HG02840 (cell line): ENCODE results near the gene PPP1CB.
"Not testable (repeated sequence)": the region's sequence is repeated elsewhere in the genome, so short reads cannot be mapped to it uniquely, and the experiment has no call there.

ENCODE experiments used
- ATAC-seq: cut with Tn5 transposase; IDR thresholded peaks from one replicate; pipeline ENCODE4 v1.9.1; 2021; ENCODE audit warnings: mild to moderate bottlenecking, moderate library complexity, moderate number of reproducible peaks; ENCODE audit not compliant: unreplicated experiment, low FRiP score

PPP1CB gene

DNA sequence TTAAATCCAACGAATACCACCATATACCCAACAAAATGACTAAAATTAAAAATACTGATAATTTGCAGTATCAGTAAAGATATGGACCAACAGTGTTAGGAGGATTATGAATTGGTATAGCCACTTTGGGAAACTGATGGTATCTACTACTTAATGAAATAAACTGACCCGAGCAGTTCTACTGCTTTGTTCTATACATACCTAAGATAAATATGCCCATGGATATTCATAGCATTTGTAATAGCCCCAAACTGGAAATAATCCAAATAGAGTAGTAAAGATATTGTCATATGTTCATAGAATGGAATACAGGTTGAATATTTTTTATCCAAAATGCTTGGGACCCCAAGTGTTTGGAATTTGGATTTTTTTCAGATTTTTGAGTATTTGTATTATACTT lies 20.7 kb downstream of the PPP1CB start:
- ATAC-seq, result no peak

DNA sequence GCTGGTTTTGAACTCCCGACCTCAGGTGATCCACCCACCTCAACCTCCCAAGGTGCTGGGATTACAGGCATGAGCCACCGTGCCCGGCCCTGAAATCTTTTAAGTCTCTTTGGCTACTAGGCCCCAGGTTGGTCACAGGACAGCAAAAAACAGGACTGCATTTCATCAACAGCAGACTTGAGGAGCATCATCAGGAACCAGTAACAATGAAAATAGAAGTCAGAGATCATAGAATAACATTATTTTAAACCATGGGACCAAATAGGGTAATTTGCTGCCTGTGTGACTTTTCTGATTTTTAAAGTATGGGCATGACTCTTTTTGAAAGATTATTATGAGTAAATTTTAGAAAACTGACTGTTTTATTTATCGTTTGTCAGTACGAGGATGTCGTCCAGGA lies 24.8 kb downstream of the PPP1CB start:
- ATAC-seq, result no peak

DNA sequence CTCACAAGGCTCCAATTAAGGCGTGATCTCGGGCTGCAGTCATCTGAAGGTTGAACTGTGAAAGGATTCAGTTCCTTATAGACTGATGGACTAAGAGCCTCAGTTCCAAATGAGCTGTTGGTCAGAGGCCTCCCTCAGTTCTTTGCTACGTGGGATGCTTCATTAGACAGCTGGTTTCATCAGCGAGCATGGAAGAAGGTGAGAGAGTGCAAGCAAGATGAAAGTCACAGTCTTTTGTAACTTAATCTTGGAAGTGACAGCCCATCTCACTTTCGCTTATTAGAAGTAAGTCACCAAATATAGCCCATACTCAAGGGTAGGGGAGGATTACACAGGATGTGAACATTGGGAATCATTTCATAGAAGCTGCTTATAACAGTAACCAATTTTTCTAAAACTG lies 26.8 kb downstream of the PPP1CB start:
- ATAC-seq, result no peak

DNA sequence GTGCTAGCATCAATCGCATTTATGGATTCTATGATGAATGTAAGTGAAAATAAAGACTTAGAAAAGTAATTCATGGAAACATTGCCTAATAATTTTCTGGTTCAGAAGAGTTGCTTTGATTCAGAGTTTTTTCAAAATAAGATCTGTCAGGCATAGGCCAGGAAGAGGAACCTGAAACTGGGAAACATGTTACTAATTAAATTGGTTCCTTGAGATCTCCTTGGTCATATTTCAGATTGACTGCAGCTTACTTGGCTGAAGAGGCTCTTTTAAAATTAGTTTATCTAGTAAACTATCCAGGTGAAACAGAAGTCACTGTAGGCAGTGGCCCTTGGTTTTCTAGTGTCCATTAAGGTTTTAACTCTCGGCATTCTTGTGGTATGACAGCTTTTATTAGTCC lies 27.4 kb downstream of the PPP1CB start:
- no peak for ATAC-seq

DNA sequence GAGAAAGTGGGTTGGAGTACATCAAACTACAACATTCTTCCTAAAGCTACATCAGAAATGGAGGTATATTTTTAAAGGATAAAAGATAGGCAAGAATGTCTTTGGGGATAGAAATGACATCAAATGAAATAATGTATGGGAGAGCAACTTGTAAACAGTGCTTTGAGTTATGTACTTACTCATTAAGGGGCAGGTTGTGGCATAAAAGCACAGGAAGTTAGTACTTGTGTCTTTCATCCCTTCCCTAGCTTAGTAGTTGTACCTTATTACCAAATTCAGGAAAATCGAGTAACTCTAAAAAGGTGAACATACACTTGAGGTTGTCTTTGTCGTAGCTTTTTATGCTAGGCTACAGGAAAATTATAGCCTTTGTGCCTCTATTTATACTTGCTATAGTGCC lies 28.9 kb downstream of the PPP1CB start:
- ATAC-seq, result no peak

DNA sequence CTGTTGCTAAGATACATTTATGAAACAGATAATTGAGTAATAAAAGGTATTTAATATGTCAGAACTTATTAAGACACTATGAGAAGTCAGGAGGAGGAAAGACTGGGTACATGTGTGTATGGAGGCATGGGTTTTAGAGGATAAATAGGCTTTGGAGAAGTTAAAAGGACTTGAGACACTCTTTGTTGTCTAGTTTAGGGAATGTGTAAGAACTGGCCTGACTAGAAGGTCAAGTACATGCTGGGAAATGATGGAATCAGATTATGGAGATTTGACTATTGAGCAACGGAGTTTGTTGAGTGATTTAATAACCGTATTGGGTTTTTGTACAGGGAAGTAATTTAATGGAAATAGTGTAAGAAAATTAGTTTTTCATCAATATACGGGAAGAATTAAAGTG lies 30.8 kb downstream of the PPP1CB start:
- no peak for ATAC-seq

DNA sequence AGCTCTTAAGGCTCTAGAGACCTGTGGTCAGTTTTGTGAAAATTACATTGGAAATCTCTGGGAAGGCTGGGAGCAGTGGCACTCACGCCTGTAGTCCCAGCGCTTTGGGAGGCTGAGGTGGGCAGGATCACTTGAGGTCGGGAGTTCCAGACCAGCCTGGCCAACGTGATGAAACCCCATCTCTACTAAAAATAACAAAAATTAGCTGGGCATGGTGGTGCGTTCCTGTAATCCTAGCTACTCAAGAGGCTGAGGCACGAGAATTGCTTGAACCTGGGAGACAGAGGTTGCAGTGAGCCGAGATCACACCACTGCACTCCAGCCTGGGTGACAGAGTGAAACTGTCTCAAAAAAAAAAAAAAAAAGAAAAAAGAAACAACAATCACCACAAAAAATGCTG lies 32.9 kb downstream of the PPP1CB start:
- not testable (repeated sequence) for ATAC-seq

DNA sequence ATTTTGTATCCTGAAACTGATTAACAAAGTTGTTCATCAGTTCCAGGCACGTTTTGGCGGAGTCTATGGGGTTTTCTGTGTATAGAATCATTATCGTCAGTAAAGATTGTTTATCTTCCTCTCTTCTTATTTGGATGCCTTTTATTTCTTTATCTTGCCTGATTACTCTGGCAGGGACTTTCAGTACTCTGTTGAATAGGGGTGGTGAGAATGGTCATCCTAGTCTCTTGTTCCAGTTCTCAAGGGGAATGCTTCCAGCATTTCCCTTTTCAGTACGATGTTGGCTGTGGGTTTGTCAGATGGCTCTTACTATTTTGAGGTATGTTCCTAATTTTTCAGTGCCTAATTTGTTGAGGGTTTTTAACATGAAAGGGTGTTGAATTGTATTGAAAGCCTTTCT lies 45.0 kb downstream of the PPP1CB start:
- ATAC-seq, result no peak

DNA sequence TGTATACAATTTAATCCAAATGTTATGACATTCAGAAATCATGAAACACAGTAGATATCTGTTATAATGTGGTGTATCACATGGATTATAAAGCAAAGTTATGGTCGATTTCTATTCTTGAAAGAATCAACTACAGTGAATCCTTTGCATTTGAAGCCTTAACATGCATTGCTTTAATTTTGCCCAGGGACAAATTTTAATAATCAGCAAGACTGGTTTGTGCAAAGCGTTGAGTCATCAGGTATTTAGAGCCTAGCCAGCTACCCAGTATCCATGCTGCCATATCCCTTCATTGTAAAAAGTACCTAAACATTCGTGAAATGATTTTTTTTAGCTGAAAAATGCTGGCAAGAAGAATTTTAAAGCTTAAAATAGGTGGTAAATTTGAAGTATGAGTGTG lies 50.1 kb downstream of the PPP1CB start:
- no peak for ATAC-seq

DNA sequence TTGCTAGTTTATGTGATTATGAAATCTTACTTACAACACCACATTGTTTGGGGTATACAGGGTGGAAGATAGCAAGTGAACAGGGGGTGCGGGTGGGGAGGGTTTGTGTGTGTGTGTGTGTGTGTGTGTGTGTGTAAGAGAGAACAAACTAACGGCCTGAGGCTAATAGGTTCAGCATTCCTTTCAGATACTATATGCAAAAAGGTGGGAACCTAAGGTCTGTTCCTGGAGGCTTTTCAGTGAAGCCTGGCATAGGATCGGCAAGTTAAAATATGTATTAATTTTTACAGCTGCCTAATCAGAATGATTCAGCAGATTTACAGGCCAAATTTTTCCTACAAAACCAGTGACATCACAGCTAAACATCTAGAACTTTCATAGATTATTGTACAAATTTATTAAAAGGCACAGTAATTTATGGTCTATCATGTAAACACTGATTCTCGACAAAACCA lies 51.4 kb downstream of the PPP1CB start:
- no peak for ATAC-seq

DNA sequence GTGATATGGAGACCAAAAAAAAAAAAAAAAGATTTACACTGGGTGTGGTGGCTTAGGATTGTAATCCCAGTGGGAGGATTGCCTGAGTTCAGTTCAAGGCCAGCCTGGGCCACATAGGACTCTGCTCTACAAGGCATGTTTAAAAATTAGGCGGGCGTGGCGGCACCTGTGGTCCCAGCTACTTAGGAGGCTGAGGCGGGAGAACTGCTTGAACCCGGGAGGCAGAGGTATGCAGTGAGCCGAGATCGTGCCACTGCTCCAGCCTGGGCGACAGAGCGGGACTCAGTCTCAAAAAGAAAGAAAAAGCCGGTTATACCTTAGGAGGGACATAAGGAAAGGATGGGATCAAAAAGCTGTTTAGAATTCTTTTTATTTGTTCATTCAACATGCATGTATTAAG lies 58.3 kb downstream of the PPP1CB start:
- ATAC-seq, result no peak

DNA sequence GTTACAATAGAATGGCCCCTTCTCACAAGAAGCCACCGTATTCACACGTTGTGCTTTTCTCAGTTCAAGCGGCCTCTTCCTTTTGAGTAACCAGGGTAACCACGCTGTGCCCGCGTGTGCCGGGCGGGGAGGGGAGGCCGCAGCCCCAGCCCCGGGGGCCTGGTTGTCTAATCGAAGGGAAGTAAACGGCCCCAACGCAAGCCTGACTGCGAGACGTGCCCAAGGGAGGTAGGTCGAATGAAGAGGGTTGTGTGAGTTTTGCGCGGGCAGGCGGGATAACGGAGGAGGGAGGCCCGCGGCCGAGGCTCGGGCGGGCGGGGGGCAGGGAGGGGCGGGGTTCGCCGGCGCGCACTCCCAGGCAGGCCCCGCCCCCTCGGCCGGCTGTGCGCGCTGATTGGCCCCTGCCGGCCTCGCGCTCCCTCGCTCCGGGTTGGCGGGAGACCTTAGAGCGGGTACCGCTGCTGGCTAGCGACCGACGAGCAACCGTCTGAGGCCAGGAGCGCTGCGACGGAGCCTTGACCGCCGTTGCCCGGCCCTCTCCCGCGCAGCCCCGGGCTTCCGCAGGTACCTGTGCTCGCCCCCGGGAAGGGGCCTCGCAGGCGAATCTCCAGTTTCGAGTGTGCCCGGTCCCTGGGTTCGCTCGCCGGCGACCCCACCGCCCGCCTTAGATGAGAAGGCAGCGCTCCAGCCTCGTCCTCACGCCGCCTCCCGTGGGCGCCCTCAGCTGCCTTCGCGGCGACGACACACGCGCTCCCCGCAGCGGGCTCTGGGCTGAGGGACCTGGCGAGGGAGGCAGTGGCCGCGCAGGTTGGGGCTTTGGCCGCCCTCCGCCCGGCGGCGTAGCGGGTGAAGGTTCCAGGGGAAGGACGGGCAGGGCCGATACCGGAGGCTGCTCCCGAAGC lies 59.0 kb downstream of the PPP1CB start, which contains the start of gene SPDYA:
SPDYA (plus strand) TSS at position 451 of the 902 bp plus-strand sequence. CDS start 5,181 bp downstream, outside the sequence.
- ATAC-seq, result peak; percentile 77

DNA sequence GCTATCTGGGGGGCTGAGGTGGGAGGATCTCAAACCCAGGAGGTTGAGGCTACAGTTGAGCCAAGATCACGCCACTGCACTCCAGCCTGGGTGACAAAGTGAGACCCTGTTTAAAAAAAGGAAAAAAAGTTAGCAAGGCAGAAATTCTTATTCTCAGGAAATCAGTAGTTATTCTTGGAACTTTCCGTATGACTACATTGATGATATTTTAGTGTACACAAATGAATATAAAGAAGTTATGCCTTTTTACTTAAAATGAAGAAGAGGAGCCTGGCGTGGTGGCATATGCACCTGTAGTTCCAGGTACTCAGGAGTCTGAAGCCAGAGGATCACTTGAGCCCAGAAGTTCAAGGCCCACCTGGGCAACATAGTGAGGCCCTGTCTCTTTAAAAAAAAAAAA lies 66.4 kb downstream of the PPP1CB start:
- no peak for ATAC-seq

DNA sequence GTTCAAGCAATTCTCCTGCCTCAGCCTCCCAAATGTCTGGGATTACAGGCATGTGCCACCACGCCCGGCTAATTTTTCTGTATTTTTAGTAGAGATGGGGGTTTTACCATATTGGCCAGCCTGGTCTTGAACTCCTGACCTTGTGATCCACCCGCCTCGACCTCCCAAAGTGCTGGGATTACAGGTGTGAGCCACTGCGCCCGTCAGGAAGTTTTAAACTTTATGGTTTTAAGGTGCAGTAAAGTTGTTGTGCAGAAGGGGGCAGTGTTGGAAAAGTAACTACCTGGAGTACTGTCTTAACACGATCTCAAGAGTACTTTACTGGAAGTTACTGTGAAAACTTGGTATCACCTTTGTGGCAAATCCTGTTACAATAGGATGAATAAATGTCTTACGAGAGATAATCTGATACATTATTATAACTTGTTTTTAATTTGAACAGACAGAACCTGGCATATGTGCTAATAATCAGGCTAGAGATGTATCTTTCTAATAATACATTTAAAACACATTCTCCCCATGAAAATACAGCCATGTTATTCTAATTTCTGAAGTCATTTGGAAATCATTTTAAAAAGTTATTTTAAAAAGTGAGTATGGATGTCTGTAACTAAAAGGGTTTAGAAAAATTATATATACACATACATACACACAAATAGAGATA lies 69.8 kb downstream of the PPP1CB start:
- no peak for ATAC-seq

DNA sequence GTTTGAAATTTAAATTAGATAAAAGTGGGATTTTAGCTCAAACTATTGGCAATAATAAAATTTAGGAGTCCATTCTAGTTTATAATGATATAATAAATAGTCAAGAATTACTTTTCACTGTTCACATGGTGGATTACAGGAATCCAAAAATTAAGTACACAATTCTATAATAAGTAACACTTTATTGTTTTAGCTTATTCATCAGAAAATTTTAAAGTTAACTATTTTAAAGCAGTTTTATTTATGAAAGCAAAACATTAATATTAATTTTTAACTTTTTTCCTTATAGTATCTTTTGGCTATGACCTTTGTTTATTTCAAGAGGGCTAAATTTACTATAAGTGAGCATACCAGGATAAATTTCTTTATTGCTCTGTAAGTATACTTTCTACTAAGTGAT lies 70.4 kb downstream of the PPP1CB start:
- no peak for ATAC-seq

DNA sequence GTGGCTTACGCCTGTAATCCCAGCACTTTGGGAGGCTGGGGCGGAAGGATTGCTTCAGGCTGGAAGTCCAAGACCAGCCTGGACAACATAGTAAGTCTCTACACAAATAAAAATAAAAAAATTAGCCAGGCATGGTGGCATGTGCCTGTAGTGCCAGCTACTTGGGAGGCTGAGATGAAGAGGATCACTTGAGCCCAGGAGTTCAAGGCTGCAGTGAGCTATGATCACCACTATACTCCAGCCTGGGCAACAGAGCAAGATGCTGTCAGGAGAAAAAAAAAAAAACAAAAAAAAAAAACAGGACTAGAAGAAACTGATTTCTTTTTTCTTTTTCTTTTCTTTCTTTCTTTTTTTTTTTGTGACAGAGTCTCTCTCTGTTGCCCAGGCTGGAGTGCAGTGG lies 72.6 kb downstream of the PPP1CB start:
- no peak for ATAC-seq

DNA sequence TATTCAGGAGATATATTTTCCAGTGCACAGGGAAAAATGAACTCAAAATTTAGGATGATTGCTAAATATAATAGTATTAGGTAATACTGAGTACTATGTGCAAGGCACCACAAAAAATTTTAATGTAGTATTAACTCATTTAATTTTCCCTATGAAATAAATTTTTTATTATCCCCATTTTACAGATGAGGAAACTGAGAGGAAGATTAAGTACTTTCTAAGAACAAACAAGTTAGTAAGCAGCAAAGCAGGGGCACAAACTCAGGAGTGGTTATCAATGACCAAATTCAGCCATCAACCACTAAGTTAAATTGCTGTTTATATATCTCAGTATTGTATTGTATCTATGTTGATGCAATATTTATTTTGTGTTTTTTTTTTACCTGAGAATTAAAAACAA lies 73.2 kb downstream of the PPP1CB start:
- no peak for ATAC-seq

DNA sequence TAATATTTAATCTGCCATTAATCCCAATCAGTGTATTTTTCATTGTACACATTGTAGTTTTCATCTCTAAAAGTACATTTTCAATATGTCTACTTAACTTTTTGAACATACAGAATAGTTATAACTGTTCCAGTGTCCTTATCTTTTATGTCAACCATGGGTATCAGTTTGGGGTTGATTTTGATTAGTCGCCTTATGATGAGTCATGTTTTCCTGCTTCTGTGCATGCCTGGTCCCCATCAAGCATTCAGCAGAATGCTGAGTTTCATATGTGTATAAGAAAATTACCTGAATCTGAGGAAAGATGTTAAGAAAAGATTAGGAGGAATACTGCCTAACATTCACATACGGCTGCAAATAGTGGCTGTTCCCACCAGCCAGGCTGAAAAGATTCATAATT lies 76.8 kb downstream of the PPP1CB start:
- ATAC-seq, result no peak

DNA sequence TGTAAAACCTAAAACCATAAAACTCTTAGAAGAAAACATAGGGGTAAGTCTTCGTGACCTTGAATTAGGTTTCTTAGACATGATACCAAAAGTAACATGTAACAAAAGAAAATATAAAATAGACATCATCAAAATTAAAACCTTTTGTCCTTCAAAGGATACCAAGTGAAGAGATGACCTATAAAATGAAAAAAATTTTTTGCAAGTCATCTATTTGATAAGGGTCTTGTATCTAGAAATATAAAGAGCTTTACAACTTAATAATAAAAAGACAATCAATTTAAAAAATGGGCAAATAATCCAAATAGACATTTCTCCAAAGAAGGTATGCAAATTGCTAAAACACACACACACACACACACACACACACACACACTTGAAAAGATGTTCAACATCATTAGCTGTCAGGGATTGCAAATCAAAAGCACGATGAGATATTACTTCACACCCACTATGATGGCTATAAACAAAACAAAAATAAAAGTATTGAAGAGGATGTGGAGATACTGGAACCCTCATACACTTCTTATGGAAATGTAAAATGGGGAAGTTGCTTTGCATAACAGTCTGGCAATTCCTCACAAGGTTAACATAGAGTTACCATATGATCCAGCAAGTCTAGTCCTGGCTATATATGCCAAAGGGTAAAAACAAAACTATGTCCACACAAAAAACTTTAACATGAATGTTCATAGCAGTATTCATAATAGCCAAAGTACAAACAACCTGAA lies 82.3 kb downstream of the PPP1CB start:
- no peak for ATAC-seq

DNA sequence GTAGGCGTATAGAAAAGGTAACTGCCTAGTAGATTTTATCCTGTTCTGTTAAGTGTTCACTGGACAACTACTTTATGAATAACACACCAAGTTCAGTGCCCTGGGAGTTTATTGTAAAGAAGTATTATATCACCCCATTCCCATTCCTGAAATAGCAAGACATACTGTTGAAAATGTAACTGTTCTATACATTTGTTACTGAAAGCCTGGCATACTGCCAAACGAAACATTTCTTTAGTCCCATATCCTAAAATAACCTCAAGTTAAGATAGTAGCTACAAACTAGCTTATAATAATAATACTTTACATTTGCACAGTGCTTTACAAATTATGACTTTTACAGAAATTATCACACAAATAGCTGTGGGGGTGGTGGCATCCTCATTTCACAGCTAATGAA lies 84.2 kb downstream of the PPP1CB start:
- ATAC-seq, result no peak

DNA sequence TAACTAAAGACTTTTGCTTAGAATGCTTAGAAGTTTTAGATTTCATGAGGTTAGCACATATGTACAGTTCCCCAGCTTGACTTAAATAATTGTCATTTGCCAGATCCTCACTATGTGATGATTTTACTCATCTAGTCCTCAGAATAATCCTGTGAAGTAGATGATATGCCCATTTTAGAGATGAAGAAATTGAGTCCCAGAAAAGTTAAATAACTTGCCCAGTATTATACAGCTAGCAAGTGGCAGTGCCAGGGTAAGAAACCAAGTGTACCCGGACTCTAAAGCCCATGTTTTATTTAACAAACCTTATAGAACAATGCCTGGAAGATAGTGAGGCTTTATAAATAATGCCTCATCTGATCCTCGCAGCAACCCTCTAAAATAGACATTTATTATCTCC lies 87.3 kb downstream of the PPP1CB start:
- ATAC-seq, result no peak
